HG03432 (cell line): ENCODE measurements around the gene KIF4B.
"Not testable (repeated sequence)": the region's sequence is repeated elsewhere in the genome, so short reads cannot be mapped to it uniquely, and the experiment has no call there.

Experiments used
- ATAC-seq: cut with Tn5 transposase; IDR thresholded peaks from one replicate; pipeline ENCODE4 v1.9.1; 2021; ENCODE audit warnings: mild to moderate bottlenecking, moderate library complexity; ENCODE audit not compliant: unreplicated experiment

Gene KIF4B

DNA sequence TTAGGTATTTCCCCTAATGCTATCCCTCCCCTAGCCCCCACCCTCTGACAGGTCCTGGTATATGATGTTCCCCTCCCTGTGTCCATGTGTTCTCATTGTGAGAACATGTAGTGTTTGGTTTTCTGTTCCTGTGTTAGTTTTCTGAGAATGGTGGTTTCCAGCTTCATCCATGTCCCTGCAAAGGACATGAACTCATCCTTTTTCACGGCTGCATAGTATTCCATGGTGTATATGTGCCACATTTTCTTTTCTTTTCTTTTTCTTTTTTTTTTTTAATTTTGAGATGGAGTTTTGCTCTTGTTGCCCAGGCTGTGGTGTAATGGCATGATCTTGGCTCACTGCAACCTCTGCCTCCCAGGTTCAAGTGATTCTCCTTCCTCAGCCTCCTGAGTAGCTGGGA is 7.3 kb upstream of the KIF4B start:
- ATAC-seq, result not testable (repeated sequence)

DNA sequence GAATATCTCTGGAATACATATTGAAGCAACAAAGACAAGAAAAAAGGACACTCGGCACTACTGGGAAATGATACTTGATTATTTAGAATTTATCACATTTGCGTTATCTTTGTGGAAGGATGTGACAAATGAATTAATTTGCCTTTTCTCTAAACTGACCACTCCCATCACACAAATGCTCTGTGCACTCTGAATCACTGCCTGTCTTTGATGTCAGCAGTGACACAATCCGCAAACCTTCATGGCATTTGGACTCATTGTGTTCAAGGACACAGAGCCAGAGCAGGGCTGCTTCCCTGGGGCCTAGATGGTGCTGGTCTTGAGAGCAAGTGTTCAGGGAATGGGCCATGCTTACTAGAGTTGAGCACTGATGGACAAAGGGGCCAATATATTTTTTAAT is 4.9 kb upstream of the KIF4B start:
- ATAC-seq, result no peak

DNA sequence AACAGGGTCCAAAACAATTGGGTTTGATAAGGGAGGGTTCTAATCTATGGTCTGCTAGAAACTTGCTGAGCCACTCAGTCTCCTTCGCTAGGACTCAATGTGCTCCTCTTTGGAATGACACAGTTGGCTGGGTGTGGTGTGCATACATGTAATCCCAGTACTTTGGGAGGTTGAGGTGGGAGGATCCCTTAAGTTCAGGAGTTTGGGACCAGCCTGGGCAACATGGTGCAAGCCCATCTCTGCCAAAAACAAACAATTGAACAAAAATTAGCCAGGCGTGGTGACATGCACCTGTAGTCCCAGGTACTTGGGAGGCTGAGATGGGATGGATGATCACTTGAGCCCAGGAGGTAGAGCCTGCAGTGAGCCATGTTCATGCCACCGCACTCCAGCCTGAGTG is 2.7 kb upstream of the KIF4B start:
- no peak for ATAC-seq

DNA sequence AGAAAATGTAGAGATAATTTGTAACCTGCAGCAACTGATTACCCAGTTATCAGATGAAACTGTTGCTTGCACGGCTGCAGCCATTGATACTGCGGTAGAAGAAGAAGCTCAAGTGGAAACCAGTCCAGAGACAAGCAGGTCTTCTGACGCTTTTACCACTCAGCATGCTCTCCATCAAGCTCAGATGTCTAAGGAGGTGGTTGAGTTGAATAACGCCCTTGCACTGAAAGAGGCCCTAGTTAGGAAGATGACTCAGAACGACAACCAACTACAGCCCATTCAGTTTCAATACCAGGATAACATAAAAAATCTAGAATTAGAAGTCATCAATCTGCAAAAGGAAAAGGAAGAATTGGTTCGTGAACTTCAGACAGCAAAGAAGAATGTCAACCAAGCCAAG is 1.7 kb downstream of the KIF4B start:
- no peak for ATAC-seq

DNA sequence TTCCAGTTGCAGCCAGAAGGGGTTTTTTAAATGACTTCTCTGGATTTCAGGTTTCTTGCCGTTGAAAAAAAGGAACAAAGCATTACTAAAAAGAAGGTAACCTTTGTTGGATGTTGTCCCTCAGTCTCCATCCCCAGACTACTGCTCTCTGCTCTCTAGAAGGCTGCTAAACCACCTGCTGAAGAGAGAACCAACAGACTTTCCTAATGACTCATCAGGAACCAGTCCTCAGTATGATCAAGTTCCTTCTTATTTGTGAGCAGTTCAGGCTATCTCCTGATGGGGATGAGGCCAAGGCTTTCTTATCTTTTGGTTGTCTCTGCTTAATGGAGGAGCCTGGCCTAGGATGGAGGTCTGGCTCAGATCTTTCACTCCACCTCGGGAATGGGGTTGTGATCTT is 4.1 kb downstream of the KIF4B start:
- peak; percentile 98 for ATAC-seq

DNA sequence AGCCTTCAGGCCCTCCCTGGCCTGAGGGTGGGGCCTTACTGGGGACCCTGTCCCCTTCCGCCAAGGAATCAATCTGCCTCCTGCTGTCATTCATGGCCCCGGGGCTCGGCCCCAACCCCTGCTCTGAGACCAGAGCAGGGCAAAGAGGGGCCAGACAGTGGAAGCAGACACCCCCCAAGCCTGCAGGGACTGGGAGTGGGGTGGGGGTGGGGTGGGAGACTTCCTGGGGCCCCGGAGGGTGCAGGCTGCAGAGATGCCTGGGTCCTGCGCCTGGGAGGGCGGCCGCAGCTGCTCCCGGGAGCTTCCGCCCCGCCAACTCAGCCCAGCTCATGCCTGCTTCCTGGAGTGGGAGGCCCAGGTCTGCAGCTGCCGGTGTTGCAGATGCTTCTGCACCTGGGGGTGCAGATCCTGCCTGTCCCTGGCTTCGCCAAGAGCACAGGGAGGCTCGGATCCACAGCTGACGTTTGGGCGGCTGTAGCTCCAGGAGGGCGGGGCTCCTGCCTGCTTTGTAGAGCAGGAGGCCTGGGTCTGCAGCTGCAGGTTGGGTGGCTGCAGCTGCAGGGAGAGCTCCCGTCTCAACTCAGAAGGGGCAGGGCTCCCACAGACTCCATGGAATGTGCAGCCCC is 6.2 kb downstream of the KIF4B start:
- ATAC-seq, result no peak

DNA sequence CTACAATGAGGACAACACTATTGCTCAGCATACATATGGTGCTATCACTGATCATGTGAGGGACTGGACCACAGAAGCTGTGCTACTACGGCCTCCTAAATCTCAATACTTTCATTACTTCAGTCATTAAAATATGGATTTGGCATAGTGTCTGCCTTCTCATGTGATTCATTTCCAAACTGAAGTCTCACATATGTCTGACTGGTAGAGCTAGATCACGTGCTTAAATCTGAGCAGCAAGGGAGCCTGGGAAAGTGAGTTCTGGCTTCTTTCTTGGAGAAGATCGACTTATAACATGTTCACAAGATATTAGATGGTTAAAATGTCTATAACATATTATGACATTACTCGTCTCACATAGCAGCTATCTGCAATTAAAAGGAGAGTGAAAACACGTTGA is 8.3 kb downstream of the KIF4B start:
- ATAC-seq, result no peak

DNA sequence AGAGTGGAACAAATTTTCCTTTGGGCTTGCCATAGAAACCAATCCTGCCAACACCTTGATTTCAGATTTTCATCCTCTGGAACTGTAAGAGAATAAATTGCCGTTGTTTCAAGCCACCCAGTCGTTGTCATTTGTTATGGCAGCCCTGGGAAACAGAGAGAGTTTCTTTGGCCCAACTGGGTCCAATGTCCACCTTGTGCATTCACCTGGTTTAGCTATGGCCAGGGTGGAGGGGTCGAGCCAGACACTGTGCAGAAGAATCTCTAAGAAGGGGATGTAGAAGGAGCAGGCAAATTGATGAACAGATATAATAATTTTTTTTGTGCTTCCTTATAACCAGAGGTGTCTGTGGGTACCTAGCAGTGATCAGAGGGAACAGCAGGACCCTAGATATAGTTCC is 9.8 kb downstream of the KIF4B start:
- no peak for ATAC-seq

DNA sequence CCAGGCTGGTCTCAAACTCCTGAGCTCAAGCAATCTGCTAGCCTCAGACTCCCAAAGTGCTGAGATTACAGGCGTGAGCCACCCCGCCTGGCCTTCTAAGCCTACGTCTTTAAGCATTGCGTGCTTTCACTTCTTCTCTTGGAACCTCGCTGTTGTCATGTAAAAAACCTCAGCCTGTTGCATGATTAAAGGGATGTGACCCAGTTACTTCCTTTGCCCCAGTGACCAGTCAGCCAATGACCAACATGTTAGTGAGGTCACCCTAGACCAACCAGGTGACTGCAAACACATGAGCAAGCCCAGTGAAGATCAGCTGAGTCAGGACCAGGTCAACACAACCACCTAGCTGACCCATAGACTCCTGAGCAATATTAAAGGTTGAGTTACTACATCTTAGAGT is 10.5 kb downstream of the KIF4B start:
- peak; percentile 50 for ATAC-seq

DNA sequence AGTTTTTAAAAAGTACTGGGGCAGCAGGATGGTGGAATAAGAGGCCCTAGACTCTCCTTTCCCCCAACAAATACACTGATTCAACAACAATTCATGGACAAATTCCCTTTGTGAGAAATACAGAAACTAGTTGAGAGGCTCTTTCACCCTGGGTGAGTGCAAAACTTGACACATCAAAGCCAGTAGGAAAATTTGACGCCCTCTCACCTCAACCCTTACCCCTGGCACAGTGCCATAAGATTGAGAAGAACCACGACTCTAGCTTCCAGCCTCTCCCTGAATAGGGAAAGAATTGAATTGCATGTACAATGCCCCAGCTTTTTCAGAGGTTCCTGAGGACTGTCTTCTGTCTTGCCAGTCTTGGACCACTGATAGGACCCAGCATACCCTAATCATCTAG is 12.3 kb downstream of the KIF4B start:
- no peak for ATAC-seq

DNA sequence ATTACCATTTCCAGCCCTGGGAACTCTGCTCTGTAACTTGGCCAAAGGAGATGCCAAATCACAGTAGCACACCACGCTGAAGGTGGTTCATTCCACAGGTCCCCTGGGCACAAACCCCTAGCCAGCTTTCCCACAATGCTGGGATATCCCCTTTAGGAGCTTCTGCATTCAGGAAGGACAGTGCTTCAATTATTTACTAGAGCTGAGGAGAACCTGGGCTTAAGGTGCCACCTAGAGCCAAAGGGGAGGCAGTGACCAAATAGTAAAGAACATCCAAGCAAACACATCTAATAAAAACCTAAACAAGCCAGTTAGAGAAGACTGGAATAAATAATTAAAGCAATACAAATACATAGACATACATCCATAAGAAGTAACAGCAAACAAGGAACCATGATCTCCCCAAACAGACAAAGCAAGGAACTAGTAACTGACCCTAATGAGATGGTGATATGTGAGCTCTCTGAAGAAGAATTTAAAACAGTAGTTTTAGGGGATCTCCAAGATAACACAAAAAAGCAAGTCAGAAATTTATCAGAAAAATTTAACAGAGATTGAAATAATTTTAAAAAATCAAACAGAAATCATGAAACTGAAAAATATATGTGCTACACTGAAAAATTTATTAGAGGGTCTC is 14.6 kb downstream of the KIF4B start:
- ATAC-seq, result no peak

DNA sequence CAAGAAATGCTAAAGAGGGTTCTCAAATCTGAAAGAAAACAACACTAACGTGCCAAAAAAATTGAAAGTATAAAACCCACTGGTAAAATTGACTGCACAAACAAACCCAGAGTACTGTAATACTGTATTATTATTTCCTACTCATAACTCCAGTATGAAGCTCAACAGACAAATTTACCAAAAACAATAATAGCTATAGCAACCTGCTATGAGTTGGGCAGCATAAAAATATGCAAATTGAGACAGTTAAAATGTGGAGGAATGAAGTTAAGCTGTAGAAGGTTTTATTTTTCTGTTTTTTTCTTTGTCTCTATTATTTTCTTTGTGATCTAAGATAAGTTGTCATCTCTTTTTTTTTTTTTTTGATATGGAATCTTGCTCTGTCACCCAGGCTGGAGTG is 15.7 kb downstream of the KIF4B start:
- ATAC-seq, result no peak

DNA sequence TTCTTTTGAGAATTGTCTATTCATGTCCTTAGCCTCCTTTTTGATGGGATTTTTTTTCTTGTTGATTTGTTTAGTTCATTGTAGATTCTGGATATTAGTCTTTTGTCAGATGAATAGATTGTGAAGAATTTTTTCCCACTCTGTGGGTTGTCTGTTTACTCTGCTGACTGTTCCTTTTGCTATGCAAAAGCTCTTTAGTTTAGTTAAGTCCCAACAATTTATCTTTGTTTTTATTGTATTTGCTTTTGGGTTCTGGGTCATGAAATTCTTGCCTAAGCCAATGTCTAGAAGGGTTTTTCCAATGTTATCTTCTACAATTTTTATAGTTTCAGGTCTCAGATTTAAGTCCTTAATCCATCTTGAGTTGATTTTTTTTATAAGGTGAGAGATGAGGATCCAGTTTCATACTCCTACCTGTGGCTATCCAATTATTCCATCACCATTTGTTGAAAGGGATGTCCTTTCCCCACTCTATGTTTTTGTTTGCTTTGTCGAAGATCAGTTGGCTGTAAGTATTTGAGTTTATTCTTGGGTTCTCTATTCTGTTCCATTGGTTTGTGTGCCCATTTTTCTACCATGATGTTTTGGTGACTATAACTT is 20.7 kb downstream of the KIF4B start:
- not testable (repeated sequence) for ATAC-seq

DNA sequence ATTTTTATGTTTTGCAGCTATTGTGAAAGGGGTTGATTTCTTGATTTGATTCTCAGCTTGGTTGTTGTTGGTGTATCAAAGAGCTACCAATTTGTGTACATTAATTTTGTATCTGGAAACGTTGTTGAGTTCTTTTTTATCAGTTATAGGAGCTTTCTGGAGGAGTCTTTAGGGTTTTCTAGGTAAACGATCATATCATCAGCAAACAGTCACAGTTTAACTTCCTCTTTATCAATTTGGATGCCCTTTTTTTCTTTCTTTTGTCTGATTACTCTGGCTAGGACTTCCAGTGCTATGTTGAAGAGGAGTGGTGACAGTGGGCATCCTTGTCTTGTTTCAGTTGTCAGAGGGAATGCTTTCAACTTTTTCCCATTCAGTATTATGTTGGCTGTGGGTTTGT is 21.5 kb downstream of the KIF4B start:
- not testable (repeated sequence) for ATAC-seq

DNA sequence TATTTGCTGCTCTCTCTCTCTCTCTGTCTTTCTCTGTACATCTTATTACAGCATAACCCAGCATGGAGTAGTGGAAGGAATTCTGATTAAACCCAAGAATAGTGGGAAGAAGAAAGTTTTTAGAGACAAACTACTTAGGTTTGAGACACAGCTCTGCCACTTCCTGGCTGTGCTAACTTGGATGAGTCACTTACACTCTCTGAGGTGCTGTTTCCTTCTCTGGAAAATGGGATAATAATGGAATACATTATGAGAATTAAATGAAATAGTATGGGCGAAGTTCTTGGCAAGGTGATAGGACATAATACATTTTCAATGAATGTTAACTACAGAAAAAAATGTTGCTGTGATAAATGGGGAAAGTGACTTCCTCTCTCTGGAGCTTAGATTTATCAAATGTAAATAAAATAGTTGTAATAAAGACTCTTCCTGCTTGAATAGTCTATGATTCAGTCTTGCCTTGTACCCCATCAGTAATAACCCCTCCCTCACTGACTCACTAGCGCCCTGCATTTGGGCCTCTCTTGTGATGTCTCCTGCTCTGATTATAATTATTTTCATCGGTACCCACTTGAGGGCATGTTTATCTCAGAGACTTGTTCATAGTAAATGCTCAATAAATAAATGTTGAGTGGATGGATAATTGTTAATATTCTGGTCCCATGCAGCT is 27.6 kb downstream of the KIF4B start:
- ATAC-seq, result no peak

DNA sequence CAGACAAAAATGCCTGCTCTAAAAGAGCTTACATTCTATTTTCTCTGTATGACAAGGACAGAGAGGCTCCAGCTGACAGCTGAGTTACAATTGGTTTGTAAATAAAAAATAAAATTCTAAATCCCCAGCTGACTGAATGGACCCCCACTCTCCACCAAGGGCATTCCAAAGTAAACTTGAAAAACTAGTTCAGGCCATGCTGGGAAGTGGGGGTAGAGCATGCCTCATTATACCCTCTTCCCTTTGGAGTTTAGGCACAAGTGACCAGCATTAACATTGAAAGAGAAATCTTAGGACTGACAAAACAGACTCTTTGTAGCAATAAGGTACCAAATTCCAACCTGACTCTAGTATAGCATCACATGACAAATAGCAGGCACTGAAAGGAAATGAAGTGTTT is 31.0 kb downstream of the KIF4B start:
- no peak for ATAC-seq

DNA sequence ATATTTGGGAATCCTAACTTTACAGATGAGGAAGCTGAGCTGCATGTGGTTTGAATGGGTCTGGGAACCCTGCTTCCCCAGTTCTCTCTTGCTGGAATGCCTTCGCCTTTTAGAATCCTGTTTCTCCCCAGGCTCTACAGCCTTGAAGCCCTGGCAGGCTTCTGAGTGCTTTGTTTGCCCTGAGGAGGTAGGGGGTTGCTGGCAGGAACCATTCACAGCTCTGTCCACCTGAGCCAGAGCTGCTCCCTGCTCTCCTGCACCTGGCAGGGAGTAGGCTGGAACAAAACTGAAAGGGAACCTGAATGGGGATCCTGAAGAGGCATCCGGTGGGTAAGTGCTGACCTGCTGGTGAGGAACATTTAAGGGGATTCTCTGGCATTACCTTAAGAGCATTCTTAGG is 33.0 kb downstream of the KIF4B start:
- no peak for ATAC-seq

DNA sequence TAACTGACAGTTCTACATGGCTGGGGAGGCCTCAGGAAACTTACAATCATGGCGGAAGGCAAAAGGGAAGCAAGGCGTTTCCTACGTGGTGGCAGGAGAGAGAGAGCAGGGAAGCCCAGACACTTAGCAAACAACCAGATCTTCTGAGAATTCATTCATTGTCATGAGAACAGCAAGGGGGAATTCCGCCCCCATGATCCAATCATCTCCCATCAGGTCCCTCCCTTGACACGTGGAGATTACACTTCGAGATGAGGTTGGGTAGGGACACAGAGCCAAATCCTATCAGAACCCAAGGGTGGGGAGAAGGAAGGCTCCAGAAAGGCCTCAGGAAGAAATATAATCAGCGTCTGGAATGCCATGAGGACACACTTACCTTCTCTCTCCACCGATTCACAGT is 34.3 kb downstream of the KIF4B start:
- no peak for ATAC-seq

DNA sequence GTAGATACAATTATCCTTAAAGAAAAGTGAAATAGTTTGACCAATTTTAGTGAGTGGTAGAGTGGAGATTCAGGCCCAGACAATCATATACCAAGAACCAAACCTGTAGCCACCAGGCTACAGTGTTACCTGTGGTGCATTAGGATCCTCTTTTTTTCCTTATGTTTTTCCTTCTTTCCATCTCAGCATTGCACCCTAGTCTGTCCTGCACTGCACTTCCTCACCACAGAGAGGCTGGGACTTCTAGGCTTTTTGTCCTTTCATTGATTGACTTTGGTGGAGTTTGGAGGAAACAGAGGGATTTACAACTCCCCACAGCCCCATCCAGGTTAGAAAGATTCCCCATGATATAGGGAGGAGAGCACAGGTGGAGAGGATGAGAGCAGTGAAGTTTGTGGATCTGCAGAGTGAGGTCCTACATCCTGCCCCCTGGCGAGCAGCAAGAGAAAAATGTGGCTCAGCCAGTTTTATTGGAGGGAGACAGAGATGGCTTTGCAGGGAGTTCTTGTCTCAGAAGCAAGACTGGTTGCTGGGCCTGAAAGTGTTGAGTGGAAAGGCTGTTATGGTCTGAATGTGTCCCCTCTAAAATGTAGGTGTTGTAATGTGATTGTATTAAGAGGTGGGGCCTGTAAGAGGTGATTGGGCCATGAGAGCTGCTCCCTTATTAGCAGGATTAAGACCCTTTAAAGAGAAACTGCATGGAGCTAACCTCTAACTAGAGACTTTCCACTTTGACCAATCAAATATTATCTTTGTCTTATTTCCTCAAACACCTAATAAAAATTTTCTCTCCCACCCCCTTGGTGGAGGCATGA is 36.2 kb downstream of the KIF4B start:
- peak; percentile 43 for ATAC-seq

DNA sequence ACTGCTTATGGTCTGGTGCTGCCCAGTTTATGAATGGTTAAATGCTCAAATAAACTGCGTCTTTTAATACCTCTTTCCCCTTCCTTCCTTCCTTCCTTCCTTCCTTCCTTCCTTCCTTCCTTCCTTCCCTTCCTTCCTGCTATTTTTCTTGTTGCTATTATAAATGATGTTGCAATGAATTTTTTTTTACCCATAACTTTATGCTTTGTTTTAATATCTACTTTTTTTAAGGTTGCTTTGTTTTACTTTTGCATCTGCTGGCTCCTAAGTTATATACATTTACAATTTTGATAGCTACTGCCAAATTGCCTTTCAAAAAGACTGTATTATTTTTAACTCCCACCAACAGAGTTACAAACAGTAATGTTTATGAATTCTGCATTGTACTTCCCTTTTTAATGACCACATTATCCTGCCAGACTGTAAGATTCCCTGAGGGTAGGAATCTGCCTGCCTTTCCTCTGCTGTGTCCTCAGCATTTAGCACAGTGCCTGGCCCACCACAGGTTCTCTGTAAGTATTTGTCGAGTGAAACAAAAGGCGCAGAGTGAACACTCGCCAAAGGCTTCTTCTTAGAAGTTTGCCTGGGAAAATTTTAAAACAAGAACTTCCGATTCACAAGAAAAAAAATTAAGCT is 36.9 kb downstream of the KIF4B start:
- ATAC-seq, result no peak

DNA sequence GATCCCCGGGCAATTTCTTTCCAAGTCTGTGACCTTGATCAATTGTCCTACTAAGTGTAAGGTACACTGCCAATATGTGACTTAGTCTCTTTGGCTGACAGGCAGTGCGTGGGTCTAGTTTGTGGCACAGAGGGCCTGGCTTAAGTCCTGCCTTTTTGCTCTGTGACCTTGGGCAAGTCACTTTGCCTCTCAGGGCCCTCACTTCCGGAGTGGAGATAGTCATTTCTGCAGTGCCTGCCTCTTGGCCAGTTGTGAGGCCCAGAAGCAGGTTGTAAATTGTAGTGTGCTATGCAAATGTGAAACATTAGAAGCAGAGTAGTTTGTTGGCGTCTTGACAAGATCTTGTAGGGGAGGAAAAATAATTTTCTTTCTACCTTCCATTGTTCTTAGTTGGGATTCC is 39.0 kb downstream of the KIF4B start:
- ATAC-seq, result peak; percentile 70
